ENCODE data around the gene ABCF1.

ABCF1 gene

DNA sequence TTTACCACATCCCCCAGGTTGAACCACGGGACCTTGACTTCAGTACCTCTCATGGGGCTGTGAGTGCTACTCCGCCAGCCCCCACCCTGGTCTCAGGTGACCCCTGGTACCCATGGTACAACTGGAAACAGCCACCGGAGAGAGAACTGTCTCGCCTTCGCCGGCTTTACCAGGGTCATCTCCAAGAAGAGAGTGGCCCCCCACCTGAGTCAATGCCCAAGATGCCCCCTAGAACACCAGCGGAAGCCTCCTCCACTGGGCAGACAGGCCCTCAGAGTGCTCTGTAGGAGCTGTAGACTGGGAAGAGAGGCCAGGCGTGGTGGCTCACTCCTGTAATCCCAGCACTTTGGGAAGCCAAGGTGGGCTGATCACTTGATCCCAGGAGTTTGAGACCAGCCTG lies 54.3 kb downstream of the ABCF1 start:
- DNase-seq (ENCODE audit: low spot score): no peak
- FAIRE-seq: no peak

DNA sequence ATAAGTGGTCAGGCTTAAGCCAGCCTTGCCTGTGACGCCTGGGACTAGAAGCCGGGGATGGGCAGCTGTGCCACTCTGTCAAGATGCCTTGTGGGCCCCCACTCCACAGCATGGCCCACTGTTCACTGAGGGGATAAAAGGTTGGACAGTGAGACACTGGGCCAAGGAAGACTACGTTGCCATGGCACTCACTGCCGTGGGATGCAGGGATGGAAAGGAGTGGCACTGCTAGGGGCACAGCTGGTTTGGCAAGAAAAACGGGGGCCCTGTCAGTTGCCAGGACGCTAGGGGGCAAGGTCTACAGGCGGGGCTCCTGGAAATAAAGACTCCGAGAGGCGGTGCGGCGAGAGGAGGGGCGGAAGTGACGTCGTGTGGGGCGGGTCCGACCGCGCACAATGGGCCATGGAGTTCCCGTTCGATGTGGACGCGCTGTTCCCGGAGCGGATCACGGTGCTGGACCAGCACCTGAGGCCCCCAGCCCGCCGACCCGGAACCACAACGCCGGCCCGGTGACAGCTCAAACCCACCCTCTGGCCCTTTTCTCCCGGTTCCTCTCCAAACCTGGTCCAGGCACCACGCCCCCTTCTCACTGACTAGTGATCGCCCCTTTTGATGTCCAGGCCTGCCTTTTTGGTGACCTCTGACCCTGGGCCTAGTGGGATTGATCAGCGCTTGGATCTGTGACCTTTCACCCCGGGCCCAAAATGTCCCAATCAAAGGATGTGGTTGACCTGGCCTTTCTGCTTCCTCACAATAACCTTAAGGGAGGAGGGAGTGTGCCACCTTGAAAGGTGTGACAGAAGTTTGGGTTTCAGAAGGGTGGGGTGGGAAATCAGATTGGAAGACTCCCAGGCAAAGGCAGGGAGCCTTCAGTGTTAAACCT lies 55.5 kb downstream of the ABCF1 start, which contains the start of gene ATAT1:
Gene ATAT1 (plus strand): TSS at position 391 of the 883 bp plus-strand sequence.
- FAIRE-seq (no peak), DNase-seq (ENCODE audit: low spot score) (peak; percentile 37)

DNA sequence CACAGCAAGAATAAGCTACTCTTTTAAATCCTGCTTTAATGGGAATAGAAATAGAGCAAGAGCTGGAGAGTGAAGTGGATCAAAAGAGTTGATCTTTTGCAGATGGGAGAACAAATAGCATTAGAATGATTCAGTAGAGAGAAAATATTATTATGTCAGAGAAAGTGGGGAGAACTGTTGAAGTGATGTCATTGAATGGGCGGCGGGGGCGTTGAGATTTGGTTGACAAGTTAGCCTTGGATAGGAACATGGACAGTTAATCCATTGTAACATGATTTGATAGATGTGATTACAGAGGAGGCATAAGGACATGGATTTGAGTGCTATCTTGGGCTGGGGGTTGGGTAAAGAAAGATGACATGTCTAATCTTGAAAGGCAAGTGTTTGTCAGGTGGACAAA lies 64.6 kb downstream of the ABCF1 start:
- FAIRE-seq: no peak
- DNase-seq (ENCODE audit: low spot score): no peak

DNA sequence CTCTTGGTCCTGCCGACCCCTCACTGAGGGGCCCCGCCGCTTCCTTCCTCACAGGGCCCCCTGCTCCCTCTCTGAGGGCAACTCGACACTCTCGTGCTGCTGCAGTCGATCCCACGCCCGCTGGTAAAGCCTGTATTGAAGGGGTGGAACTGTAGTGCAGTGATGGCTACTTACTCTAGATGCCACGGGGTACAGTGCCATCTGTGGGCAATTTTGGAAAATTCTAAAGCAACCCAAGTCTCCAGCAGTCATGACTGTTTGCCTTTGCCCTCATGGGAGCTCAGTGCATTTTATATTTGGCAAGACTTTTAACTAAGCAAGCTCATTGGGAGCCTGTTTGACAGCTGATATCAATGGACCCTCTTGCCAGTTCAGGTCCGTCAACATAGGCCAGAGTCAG lies 69.2 kb downstream of the ABCF1 start:
- FAIRE-seq (no peak), DNase-seq (ENCODE audit: low spot score) (no peak)

DNA sequence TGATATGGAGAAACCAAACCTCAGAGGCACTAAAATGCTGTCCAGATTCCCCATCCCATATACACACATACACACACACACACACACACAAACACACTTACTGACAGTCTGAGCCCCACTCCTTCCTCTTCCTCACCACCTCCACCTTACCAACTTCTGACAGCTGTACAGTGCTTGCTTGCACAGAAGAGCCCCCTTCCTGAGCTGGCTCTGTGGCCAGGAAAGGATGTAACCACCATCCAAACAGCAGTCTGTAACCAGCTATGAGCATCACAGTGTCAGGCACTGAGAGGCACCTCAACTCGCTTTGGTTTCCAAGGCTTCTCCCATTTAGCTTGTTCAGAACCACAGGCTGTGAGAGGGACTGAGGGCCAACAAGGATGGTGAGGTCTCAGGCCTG lies 69.8 kb downstream of the ABCF1 start:
- DNase-seq (ENCODE audit: low spot score) (no peak), FAIRE-seq (no peak)
